ENCODE results near the gene DLG5. TPM values are rescaled to one million over a fixed set of nuclear protein-coding genes. Genes with fewer than 3 reads are reported as not detected.
A peak's percentile ranks its signal among the peaks of the same experiment; 100 is the strongest.

DLG5 gene
- total RNA-seq, 2 donors from 2014 or later = 72.3 to 134 TPM

DNA sequence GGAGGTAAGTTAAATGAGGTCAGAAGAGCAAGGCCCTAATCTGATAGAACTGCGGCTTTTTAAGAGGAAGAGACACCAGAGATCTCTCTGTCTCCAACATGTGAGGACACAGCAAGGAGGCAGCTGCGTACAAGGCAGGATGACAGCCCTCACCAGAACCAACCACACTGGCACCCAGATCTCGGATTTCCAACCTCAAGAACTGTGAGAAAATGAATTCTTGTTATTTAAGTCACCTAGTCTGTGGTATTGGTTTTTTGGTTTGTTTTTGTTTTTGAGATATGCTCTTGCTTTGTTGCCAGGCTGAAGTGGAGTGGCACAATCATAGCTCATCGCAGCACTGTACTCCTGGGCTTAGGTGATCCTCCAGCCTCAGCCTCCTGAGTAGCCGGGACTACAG is 127.2 kb downstream of the DLG5 start:
- intact Hi-C loops (cut with DNase I) = no loop called here
- Histone ChIP-seq H3K27ac (no peak overlapping the region), H3K27me3 (replicated peaks; ENCODE audit: insufficient read depth) (no peaks in the 10 kb centered on the region), H3K4me3 (no peak overlapping the region), H3K4me1 (replicated peaks) (peaks cover 8% of the 10 kb centered on the region), H3K9me3 (no peaks in the 10 kb centered on the region), H3K36me3 (peaks cover 8 to 15% of the 10 kb centered on the region in 2 donors)
- WGBS = 93% methylated on average over 5 of the region's 5 CpGs
- no peak for DNase-seq (ENCODE audit: low spot score)
- TF ChIP-seq POLR2A (IDR thresholded peaks at IDR 0.05) (no peak), POLR2AphosphoS5 (IDR thresholded peaks at IDR 0.05) (no peak)
- TF ChIP-seq, protein P1, sequence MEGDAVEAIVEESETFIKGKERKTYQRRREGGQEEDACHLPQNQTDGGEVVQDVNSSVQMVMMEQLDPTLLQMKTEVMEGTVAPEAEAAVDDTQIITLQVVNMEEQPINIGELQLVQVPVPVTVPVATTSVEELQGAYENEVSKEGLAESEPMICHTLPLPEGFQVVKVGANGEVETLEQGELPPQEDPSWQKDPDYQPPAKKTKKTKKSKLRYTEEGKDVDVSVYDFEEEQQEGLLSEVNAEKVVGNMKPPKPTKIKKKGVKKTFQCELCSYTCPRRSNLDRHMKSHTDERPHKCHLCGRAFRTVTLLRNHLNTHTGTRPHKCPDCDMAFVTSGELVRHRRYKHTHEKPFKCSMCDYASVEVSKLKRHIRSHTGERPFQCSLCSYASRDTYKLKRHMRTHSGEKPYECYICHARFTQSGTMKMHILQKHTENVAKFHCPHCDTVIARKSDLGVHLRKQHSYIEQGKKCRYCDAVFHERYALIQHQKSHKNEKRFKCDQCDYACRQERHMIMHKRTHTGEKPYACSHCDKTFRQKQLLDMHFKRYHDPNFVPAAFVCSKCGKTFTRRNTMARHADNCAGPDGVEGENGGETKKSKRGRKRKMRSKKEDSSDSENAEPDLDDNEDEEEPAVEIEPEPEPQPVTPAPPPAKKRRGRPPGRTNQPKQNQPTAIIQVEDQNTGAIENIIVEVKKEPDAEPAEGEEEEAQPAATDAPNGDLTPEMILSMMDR (IDR thresholded peaks at IDR 0.05) = no peak

DNA sequence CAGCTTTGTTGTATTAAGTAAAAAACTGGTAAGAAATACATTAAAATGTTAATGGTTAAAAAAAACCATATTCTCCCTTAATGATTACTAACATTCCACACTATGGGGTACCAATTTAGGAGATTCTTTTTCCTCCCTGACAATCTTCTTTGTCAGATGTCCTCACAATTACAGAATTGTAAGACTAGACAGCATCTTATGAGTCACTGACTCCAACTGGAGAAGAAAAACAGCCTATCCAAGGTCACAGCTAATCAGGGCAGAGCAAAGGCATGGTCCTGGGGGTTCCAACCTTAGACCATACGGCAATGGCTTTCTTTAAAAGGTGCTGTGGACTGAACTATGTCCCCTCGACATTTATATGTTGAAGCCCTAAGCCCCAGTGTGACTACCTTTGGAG is 127.6 kb downstream of the DLG5 start:
- Histone ChIP-seq H3K4me3 (no peak overlapping the region), H3K27me3 (replicated peaks; ENCODE audit: insufficient read depth) (no peaks in the 10 kb centered on the region), H3K9me3 (no peaks in the 10 kb centered on the region), H3K36me3 (peaks cover 8 to 15% of the 10 kb centered on the region in 2 donors), H3K4me1 (replicated peaks) (peaks cover 8% of the 10 kb centered on the region), H3K27ac (no peak overlapping the region)
- no peak for DNase-seq (ENCODE audit: low spot score)
- intact Hi-C loops (cut with DNase I) = no loop called here
- TF ChIP-seq POLR2AphosphoS5 (IDR thresholded peaks at IDR 0.05) = no peak
- TF ChIP-seq, protein P1 (IDR thresholded peaks at IDR 0.05) = no peak
- TF ChIP-seq POLR2A (IDR thresholded peaks at IDR 0.05) = no peak
- WGBS = 87% methylated on average over 2 of the region's 2 CpGs

DNA sequence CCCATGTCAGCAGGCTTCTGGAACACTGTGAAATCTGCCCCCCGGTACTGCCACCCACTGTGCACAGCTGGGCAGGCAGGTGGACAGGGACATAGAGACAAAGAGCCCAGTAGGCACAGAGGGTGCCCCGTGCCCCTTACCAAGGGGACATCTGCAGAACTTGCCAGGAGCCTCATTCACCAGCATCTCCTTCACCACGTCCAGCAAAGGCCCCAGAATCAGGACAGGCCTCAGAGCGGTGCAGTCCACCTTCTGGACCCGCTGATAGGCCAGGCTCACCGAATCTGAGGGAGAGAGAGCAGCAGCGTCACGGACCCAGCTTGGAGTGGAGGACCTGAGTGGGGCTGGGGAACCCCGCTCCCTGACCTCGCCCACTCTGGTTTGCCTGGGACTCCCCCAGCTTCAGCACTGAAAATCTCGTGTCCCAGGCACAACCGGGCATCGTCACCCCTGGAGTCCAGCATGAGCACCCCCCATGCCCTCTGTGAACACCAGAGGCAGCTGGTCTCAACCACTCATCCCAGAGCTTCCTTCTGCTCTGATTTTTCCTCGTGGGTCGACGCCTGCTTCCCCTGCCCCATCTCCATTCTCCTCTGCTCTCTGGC is 130.1 kb downstream of the DLG5 start:
- no peak for DNase-seq (ENCODE audit: low spot score)
- peaks cover 8% of the 10 kb centered on the region for H3K4me1 ChIP-seq (replicated peaks)
- H3K4me3 ChIP-seq = no peak overlapping the region
- peak overlapping the region in 1 of 2 donors; percentile 65 for H3K27ac ChIP-seq
- H3K36me3 ChIP-seq = peaks cover 8 to 23% of the 10 kb centered on the region in 2 donors
- WGBS = 91% methylated on average over 13 of the region's 16 CpGs
- H3K9me3 ChIP-seq = no peaks in the 10 kb centered on the region
- intact Hi-C loops (cut with DNase I) = no loop called here
- TF ChIP-seq POLR2AphosphoS5 (IDR thresholded peaks at IDR 0.05) = no peak
- no peak for TF ChIP-seq POLR2A (IDR thresholded peaks at IDR 0.05)
- TF ChIP-seq, protein P1 (IDR thresholded peaks at IDR 0.05) = no peak
- no peaks in the 10 kb centered on the region for H3K27me3 ChIP-seq (replicated peaks; ENCODE audit: insufficient read depth)

DNA sequence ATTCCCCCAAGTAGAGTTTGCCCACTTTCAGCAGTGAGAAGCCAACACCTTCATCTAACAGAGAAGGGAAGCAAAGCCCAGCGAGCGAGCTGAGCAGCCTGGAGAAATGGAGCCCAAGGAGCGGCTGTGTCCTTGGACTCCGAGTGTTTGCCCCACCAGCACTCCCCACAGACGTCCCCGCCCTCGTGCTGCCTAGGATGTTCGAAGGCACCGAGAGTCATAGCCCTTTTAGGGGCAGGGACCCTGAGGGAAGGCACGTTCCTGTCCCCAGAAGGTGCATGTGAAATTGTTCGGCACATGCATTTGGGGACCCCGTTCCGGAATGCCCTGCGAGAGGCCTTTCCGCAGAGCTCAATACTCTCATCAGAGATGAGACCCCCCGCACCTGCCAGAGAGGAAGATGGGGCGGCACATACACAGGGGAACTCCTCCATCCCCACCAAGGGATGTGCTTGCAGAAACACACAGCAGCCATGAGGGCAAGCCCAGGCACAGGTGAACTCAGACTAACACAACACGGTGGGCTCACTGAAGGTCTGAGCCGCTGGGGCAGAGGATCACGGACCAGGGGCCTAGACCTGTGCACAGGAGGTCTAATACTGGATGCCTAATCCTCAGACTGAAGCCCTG is 131.0 kb downstream of the DLG5 start:
- H3K27me3 ChIP-seq (replicated peaks; ENCODE audit: insufficient read depth) = no peaks in the 10 kb centered on the region
- 95% methylated on average over 20 of the region's 20 CpGs for WGBS
- peaks cover 8 to 23% of the 10 kb centered on the region in 2 donors for H3K36me3 ChIP-seq
- H3K4me3 ChIP-seq = no peak overlapping the region
- H3K27ac ChIP-seq = no peak overlapping the region
- intact Hi-C loops (cut with DNase I) = no loop called here
- peaks cover 8% of the 10 kb centered on the region for H3K4me1 ChIP-seq (replicated peaks)
- DNase-seq (ENCODE audit: low spot score) = no peak
- H3K9me3 ChIP-seq = no peaks in the 10 kb centered on the region
- TF ChIP-seq POLR2A (IDR thresholded peaks at IDR 0.05) (no peak), POLR2AphosphoS5 (IDR thresholded peaks at IDR 0.05) (no peak)
- TF ChIP-seq, protein P1 (IDR thresholded peaks at IDR 0.05) = no peak

Data from prostate gland (tissue), 2 donors.